NCI-H510A (cell line): ENCODE data around the gene PDGFRB.

ENCODE experiments used
- DNase-seq: peaks from one replicate; lab custom pipeline; 2025; lab: John Stamatoyannopoulos, UW

The PDGFRB gene

DNA sequence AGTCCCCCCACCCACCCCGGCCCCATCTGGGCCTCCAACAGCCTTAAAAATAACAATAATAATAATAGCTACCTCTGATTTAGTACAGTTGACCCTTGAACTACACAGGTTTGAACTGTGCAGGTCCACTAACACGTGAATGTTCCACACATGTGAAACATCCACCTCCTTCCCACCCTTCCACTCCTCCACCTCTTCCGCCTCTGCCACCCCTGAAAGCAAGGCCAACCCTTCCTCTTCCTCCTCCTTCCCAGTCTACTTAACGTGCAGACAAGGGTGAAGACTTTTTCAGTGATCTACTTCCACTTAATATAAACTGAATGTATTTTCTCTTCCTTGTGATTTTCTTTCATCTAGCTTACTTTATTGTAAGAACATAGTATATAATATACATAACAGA is 10.8 kb downstream of the PDGFRB start:
- no peak for DNase-seq

DNA sequence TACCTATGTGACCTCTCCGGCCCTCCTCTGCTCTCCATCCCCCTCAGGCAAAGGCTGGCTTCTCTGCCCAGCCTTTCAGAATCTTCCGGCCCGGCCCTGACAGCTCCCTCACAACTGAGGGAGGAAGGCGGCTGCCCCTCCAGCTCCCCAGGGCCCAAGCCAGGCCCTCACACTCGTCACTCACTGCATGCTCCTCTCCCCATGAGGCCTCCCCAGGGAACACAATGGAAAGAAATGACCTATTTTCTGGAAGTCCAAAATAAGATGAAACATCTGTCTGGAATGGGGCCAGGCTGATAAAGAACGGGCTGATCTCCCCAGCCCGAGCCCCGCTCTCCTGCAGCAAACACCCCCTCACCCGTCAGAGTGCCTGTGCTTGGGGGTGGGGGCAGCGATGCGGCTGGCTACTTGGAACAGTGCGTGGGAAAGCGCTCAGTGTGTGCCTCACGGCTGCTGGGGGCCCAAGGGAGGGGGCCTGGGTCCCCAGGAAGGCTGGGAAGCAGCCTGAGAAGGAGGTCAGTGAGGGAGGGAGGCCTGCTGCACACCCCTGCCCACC is 11.3 kb downstream of the PDGFRB start:
- DNase-seq = no peak

DNA sequence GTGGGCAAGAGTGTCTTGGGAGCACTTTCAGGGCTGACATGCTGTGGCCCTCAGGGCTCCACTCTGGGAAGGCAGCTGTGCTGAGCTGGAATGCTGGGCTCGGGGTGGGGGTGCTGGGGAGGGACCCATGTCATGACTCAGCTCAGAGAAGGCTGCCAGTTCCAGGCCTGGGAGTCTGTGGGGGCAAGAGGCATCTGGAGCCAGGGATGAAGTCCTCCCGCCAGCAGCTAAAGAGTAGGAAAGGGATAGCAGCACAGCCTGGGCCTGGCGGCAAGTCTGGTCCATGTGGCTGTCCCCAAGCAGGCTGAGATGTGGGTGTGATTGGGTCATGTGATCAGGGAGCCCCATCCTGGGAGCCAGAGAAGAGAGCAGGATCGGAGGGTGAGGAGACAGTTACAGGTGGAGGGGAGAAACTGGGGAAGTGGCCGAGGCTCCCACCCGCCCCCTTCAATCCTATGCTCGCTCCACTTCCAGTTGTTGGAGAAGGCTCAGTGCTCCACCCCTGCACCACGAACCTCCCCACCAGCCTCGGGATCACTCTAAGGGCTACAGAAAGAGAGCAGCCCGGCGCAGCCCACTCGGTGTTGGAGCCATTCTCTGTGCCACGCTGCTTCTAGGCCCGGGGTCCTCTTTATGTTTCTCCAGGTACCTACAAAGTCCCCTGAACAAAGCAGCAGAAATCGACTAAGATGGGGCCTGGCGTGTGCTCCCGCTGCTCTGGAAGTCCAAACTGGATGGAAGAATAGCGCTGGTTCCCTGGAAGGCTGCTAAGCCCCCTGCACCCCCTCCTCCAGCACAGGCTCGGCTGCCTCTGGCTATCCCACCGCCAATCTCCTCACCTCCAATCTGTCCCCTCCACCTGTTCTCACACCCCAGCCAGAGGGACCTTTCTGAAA is 12.0 kb downstream of the PDGFRB start:
- no peak for DNase-seq

DNA sequence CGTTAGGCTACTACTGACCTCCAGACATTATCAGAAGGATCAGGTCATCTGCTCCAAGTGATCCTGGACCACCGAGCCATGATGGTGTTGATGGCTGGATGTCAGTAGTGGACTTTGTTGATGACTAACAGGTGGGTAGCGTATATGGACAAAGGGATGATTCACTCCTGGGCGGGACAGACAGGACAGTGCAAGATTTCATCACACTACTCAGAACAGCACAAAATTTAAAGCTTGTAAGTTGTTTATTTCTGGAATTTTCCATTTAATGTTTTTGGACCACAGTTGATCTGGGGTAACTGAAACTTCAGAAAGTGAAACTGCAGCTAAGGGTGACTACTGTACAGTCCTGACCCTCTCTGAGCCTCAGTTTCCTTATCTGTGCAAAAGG is 12.7 kb downstream of the PDGFRB start:
- no peak for DNase-seq

DNA sequence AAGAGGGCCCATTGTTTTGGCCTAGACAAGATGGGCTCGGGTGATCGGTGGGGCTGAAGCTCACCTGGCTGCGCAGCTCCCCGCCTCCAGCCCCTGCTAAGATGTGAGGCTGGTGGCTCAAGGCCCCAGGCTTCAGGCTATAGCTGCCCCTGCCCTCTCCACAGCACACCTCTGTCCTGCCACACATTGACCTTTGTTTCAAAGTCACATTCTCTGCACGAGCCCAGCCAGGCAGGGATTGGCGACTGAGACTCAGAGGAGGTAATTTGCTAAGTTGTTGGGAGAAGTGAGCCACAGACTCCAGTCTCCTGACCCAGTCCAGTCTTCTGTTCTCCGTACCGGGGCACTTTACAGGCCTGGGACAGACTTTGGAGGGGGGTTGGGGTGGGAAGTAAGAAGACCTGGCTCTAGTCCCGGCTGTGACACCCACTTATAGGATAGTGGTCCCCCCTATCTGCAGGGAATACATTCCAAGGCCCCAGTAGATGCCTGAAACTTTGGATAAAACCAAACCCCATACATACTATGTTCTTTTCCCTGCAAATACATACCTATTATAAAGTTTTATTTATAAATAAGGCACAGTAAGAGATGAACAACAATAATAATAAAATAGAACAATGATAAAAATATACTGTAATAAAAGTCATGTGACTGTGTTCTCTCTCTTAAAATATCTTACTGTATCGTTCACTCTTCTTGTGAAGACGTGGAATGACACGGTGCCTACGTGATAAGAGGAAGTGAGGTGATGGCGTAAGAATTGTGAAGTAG is 13.3 kb downstream of the PDGFRB start:
- DNase-seq = no peak

DNA sequence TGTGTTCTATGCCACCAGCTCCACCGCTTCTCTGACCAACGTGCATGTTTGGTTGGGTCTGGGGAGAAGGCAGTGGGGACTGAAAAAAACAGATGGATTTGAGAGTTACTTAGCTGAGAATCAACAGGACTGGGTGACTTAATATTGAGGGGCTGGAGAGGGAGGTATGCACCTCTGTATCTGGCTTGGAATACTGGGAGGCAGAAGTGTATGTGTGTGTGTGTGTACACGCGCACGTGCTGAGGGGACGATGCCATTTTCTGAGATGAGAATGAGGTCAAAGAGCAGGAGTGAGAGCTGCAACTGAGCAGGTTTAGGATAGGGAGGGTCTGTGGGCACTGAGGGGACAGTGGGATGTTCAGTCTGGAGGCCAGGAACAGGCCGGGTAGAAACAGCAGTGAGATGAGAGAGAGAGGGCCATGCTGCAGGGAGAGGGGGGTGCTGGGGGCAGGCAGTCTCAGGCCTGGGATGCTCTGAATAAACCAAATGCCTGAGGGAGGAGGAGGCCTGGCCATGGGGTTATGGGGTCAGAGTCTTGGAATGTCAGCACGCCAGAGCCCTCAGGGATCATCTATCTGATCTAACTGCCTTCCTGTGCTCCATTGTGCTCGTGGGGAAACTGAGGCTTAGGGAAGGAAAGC is 14.0 kb downstream of the PDGFRB start:
- no peak for DNase-seq

DNA sequence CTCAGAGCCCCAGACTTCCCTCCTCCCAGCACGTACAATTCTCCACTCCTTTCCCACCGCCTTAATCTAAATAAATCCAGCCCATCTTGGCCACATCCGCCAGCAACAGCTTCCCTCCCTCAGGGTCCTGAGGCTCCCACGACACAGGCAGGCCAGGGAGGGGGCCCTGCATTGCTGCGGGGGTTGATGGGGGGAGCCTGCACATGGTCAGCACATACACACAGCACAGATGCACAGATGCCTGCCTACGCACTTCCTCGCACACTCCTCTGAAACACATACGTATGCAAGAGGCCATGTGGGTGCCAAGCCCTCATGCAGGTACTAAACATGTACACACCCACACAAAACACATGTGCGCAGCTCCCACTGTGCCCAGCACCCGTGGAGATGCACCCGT is 14.8 kb downstream of the PDGFRB start:
- DNase-seq = no peak

DNA sequence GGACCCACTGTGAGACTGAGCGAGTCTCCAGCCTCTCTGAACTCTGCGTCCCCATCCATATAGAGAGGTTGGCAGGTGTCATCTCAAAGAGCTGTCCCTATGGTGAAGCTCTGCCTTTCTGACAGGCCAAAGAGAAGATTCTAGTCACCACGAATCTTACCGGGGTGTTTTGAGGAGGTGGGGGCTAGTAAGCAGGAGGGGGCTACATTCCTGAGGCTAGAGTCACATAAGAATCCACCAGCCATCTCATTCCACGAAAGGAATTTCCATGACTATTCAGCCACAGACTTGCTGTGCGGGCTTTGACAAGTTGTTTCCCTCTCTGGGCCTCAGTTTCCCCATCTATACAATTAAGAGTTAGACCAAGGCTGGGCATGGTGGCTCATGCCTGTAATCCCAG is 16.3 kb downstream of the PDGFRB start:
- no peak for DNase-seq

DNA sequence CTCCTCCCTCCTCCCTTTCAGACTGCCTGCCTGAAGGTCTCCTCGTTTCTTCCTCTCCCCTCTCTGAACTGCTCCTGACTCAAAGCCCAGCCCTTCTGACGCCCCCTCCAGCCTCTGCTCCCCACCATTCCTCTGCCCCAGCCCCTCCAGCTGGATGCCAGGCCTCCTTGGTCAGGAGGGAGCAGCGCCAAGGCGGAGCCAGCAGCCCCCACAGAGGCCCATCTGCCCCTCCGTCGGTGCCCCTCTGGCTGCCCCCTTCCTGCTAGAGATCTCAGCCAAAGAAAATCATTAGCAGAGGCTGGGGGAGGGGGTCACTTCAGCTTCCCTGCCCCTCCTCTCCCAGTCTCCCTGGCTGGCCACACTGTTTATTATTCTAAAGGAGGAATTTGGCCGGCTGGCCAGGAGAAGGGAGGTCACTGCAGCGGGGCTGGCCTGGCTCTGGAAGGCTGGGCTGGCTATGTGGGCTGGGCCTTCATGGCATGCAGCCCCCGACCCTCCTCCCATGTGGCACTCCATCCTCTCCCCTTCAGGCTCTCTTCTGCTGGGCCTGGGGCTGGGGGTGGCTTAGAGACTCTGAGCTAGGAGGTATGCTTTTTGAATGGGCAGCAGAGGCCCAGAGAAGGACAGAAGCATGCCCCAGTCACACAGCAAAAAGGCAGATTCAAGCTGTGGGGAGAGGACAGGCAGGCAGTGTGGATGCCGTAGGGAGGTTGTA is 16.9 kb downstream of the PDGFRB start:
- DNase-seq = no peak

DNA sequence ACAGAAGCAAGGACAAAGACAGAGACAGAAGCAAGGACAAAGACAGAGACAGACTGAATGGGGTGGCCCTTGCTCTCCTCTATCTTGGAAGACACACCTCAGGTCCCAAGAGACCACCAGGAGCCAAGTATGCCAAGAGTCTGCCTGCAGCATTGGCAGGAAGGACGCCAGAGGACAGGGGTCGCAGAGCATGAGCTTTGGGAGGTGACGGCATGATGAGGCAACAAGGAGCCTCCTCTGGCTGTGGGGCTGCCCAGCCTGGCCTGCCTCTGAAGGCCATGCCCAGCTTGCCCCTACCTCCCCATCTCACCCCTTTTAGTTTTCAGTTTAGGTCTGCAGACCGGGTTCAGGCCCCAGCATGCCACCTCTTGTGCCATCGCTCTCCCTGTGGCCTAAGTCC is 17.6 kb downstream of the PDGFRB start:
- DNase-seq = no peak

DNA sequence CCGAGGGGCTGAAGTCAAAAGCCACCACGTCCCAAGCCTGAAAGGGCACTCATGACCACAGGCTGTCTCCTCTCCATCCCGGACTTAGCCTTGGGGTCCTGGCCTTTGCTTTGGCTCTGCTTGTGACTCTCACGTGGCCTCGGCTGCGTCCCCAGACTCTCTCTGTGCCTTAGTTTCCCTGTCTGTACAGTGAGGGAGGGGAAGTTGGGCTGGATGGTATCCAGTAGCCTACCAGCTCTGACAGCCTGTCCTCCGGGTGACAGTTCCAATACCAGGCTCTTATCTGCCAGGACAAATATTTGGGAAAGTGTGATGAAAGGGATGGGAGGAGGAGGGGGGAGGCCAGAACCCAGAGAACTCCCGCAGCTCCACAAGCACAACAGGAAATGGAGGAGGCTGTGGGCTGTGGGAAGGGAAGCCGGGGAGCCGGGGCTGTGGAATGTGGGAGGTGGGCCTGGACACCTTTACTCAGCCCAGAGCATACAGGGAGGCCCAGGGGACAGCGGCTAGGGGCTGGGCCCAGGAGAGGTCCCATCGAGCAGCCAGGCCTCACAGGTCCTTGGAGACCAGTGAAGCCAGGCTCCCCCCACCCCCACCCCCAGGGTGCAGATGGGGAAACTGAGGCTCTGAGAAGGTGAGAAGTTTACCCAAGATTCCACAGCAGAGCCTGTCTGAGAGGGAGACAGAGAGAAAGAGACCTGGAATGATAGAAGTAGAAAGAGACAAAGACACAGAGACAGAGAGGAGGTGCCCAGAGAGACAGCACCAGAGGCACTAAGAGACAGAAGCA is 18.3 kb downstream of the PDGFRB start:
- no peak for DNase-seq

DNA sequence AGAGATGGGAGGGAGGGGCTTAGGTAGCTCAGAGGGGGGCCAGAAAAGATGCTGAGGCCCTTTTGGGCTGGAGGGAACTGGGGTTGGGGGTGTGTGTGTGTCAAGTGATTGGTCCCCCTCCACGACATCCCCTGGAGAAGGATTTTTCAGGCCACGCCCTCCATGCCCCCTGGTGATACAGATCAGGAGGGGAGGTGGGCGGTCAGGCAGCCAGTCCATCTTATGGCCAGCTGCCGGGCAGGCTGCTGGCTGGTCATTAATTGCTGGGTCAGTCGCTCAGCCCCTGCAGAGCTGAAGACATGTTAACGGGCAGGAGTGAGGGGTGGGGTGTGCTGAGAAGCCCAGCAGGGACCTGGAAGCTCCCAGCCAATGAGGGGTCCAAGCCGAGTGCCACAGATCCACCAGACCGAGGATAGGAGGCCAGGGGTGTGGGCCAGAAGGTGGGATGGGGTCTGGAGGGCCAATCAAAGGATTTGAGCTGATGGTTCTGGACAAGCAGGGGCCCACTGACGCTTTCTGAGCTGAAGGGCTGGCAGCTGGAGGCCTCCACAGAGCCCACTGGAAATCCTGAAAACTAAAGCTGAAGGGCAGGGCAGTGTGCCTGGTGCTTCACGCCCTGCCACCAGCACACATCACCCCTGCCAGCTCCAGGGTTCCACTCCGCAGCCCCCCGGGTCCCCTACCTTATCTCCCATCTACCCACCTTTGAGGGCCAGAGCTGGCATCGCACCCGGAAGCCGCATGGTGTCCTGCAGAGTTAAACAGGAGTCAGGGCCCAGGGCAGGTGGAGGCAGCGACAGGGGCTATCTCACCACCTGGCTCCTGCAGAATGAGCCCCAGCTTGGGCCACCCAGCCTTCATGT is 19.1 kb downstream of the PDGFRB start:
- no peak for DNase-seq

DNA sequence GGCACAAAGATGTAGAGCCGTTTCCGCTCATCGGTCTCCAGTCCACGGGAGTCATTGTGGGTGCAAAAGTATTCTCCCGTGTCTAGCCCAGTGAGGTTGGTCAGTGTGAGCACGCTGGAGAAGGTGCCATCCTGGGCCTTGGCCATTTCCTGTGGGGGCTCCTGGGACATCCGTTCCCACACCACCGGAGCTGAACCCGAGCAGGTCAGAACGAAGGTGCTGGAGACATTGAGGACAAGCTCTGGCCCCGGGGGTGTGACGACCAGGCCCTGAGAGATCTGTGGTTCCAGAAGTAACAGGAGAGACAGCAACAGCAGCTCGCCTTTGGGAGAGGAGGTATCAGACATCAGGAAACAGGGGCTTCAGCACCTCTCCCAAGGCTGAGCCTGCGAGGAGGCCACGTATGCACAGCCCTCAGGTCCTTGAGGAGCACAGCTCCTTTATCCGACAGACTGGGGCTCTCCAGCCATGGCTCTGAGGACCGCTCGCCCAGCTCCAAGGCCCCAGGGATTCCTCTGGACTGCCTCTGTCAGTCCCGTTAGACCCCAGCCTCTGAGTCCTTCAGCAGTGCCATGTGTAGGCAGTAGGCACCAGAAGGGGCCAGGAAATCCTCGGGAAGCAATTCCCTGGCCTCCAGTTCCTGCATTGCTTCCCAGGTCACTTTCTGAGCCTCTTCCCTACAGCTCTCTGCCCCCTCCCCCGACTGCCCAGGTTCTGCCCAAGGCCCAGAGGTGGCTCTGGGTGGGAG is 19.9 kb downstream of the PDGFRB start:
- no peak for DNase-seq

DNA sequence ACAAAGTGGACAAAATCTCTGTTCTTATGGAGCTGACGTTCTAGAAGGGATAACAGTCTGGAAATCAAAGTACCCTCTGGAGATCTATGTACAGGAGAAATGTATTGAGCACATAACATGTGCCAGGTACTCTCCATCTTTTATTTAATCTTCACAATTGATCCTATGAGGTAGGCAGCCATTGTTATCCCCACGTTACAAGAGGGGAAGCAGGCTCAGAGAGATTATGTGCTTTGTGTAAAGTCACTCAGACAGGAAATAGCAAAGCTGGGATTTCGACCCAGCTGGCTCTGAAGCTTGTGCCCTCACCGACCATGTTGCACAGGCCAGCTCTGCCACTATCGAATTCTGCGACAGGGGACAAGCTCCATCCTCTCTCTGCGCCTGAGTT is 21.5 kb downstream of the PDGFRB start:
- no peak for DNase-seq

DNA sequence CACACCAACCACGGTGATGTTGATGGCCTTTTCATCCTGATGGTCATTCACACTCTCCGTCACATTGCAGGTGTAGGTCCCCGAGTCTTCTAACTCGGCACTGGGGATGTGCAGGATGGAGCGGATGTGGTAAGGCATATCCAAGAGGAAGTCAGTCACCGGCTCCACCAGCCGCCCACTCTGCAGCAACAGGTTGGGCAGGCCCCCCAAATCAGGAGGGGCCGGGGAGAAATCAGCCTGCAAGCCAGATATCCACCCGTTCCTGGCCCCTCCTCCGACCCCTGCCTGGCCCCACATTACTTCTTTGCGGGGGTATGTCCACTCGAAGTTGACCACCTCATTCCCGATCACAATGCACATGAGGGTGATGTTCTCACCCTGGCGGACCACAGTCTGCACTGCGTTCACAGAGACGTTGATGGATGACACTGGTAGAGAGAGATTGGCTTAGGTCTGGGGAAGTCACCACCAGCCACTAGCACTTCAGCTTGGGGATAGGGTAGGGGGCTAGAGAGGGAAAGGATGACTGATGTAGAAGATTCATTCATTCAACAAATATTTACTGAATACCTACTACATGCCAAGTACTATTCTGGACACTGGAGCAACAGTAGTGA is 22.0 kb downstream of the PDGFRB start:
- no peak for DNase-seq

DNA sequence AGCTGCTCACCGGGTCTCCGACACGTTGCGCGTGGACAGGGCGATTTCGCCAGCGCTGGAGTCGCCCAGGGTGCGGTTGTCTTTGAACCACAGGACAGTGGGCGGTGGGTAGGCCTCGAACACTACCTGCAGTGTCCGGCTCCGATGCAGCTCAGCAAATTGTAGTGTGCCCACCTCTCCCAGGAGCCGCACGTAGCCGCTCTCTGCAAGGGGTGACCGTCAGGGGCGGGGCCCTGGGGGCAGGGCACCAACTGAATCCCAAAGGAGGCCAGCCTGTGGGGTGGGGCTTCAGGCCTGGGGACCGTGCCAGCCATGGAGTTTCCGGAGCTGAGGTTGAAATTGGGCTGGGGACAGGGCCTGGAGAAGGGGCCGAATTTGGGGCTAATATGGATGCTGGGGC is 22.9 kb downstream of the PDGFRB start:
- DNase-seq = no peak

DNA sequence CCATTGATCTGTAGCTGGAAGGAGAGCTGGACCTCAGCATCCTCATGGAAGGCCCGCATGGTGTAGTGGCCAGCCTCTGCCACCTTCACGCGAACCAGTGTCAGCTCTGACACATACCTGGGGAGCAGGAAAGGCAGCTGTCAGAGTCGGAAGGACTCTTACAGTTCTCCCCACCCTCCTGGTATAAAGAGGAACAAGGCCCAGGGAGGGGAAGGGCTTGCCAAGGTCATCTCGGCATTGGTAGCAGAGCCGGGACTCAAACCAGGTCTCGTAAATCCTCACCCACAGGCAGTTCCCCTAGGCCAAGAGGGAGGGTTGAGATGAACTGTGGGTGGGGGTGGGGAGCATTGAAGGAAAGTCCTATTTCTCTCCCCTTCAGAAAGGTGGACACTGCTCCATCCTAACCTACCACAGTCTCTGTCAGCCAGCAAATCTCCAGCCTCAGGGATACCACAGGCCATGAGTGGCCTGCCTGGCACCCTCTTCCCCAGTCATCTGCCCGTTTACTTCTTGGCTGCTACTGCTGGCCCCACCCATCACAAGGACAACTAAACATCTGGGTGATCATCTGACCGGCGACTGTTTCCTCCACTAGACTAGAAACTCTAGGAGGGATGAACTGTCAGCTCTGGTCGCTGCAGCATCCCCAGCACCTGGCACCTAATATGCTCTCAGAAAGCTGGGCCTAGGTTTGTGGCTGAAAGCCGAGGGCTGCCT is 23.5 kb downstream of the PDGFRB start:
- no peak for DNase-seq

DNA sequence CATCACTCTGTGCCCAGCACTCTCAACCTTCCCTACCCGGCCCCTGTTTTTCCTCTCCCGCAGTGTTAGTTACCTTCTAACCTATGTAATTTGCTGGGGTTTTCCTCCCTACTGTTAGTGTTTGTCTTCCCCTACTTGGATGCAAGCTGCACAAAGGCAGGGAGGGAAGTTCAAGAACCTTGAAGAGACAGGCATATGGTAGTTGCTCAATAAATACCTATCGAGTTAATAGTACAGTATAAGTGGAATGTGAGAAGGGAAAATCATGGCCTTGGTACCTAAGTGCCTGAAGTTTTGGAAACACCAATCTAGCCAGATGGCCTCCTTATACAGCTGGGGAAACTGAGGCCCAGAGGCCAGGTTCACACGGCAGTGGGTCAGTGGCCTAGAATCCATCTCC is 24.2 kb downstream of the PDGFRB start:
- DNase-seq = no peak
